ENCODE measurements around the gene TRAF3IP3. TPM values are rescaled to one million over a fixed set of nuclear protein-coding genes. Genes with fewer than 3 reads are reported as not detected.

Gene TRAF3IP3
- total RNA-seq, 1 donor from 2014 or later = not detected

GRCh38 chr1:209742409-209743144 is 13.3 kb upstream of the TRAF3IP3 start:
- no peak overlapping the region for H3K9ac ChIP-seq
- TF ChIP-seq EZH2phosphoT487 (IDR thresholded peaks at IDR 0.05) = no peak
- TF ChIP-seq EZH2 (IDR thresholded peaks at IDR 0.05) = no peak
- no peak for TF ChIP-seq CTCF (IDR thresholded peaks at IDR 0.05)
- peaks cover 23% of the 10 kb centered on the region for H3K27me3 ChIP-seq
- H3K4me1 ChIP-seq = no peaks in the 10 kb centered on the region
- H2AFZ ChIP-seq (replicated peaks) = no peak overlapping the region
- H3K79me2 ChIP-seq (ENCODE audit: low read depth) = no peaks in the 10 kb centered on the region
- DNase-seq (ENCODE audit: low spot score) = no peak
- Mint-ChIP-seq H3K27me3 (ENCODE audit: insufficient read depth, low read depth) (peaks cover 3% of the 10 kb centered on the region), H3K9me3 (no peaks in the 10 kb centered on the region), H3K4me3 (no peak overlapping the region), H3K27ac (no peak overlapping the region), H3K4me1 (peaks cover 9% of the 10 kb centered on the region), H3K36me3 (no peaks in the 10 kb centered on the region)
- no peak overlapping the region for H3K4me2 ChIP-seq
- no peak overlapping the region for H3K4me3 ChIP-seq
- H4K20me1 ChIP-seq (ENCODE audit: low read depth) = no peaks in the 10 kb centered on the region
- no peak overlapping the region for H3K27ac ChIP-seq
- H3K36me3 ChIP-seq = no peaks in the 10 kb centered on the region
- no peaks in the 10 kb centered on the region for H3K9me3 ChIP-seq (ENCODE audit: low read depth)
- H3F3A ChIP-seq (ENCODE audit: low read depth) = no peaks in the 10 kb centered on the region

GRCh38 chr1:209743145-209743482 is 12.7 kb upstream of the TRAF3IP3 start:
- Histone ChIP-seq H3K4me1 (no peaks in the 10 kb centered on the region), H3K4me3 (no peak overlapping the region), H3K9ac (no peak overlapping the region), H2AFZ (replicated peaks) (no peak overlapping the region), H3K9me3 (ENCODE audit: low read depth) (no peaks in the 10 kb centered on the region), H3K27me3 (peaks cover 24% of the 10 kb centered on the region), H3F3A (ENCODE audit: low read depth) (peaks cover 2% of the 10 kb centered on the region), H3K36me3 (no peaks in the 10 kb centered on the region), H3K4me2 (no peak overlapping the region), H4K20me1 (ENCODE audit: low read depth) (no peaks in the 10 kb centered on the region), H3K79me2 (ENCODE audit: low read depth) (no peaks in the 10 kb centered on the region), H3K27ac (no peak overlapping the region)
- TF ChIP-seq EZH2 (IDR thresholded peaks at IDR 0.05) = no peak
- no peak for TF ChIP-seq EZH2phosphoT487 (IDR thresholded peaks at IDR 0.05)
- no peak for TF ChIP-seq CTCF (IDR thresholded peaks at IDR 0.05)
- H3K4me1 Mint-ChIP-seq = peaks cover 9% of the 10 kb centered on the region
- no peak overlapping the region for H3K4me3 Mint-ChIP-seq
- no peaks in the 10 kb centered on the region for H3K36me3 Mint-ChIP-seq
- no peak for DNase-seq (ENCODE audit: low spot score)
- H3K27me3 Mint-ChIP-seq (ENCODE audit: insufficient read depth, low read depth) = no peaks in the 10 kb centered on the region
- no peaks in the 10 kb centered on the region for H3K9me3 Mint-ChIP-seq
- H3K27ac Mint-ChIP-seq = no peak overlapping the region

DNA sequence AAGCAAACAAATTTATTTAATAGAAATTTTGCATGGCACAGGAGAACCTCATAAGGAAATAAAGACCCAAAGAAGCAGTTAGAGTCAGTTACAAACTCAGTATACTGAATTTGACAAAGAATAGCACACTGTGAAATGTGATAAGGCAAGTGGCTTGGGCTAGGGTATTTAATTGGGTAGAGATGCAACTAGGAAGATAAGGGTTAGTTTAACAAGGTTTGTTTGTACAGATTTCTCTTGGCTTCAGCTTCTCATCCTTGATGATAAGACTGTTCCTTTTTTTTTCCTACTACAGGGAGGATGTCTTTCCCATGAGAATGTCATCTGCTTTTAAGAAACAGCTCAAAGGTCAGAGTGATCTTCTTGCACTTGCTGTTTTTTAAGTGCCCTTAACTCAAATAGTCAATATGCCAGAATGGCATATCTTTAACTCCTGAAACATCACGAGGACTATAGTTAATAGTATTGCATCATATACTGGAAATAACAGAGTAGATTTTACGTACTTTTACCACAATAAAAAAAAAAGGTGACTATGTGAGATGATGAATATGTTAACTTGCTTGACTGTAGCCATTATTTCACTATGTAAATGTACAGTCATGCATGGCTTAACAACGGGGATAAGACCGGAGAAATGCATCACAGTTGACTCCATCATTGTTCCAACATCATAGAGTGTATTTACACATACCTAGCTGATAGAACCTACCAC is 9.2 kb upstream of the TRAF3IP3 start:
- H3K36me3 Mint-ChIP-seq = no peaks in the 10 kb centered on the region
- H3K36me3 ChIP-seq = no peaks in the 10 kb centered on the region
- no peak overlapping the region for H3K4me3 ChIP-seq

More for the DNA sequence above, 9.2 kb upstream of the TRAF3IP3 start:
- H3K27ac ChIP-seq = no peak overlapping the region
- Mint-ChIP-seq H3K4me3 (no peak overlapping the region), H3K27me3 (ENCODE audit: insufficient read depth, low read depth) (no peaks in the 10 kb centered on the region), H3K27ac (no peak overlapping the region), H3K9me3 (no peaks in the 10 kb centered on the region), H3K4me1 (peaks cover 12% of the 10 kb centered on the region)
- H4K20me1 ChIP-seq (ENCODE audit: low read depth) = no peaks in the 10 kb centered on the region
- H3K79me2 ChIP-seq (ENCODE audit: low read depth) = no peaks in the 10 kb centered on the region
- no peaks in the 10 kb centered on the region for H3K4me1 ChIP-seq
- no peak overlapping the region for H3K9ac ChIP-seq
- peaks cover 32% of the 10 kb centered on the region for H3K27me3 ChIP-seq
- peaks cover 6% of the 10 kb centered on the region for H3F3A ChIP-seq (ENCODE audit: low read depth)
- no peaks in the 10 kb centered on the region for H3K9me3 ChIP-seq (ENCODE audit: low read depth)
- TF ChIP-seq EZH2phosphoT487 (IDR thresholded peaks at IDR 0.05) (no peak), EZH2 (IDR thresholded peaks at IDR 0.05) (no peak), CTCF (IDR thresholded peaks at IDR 0.05) (no peak)
- no peak overlapping the region for H2AFZ ChIP-seq (replicated peaks)
- DNase-seq (ENCODE audit: low spot score) = no peak
- no peak overlapping the region for H3K4me2 ChIP-seq

Measured in neural progenitor cell (in vitro differentiated cells).